BJ (cell line): ENCODE measurements around the gene SMARCE1. TPM values are rescaled to one million over a fixed set of nuclear protein-coding genes. Genes with fewer than 3 reads are reported as not detected.

ENCODE experiments used
- CTCF ChIA-PET: fragments of 350-600 bp; formaldehyde crosslinking; extraction: SDS; loops from one replicate; lab custom pipeline; 2021; ENCODE audit warnings: antibody characterized with exemption, inconsistent platforms; lab: Yijun Ruan, JAX
- POLR2A ChIA-PET: fragments of 300-600 bp; sonication (Branson Sonifier 250); formaldehyde crosslinking; extraction: SDS; loops from one replicate; lab custom pipeline; 2021; ENCODE audit warnings: antibody characterized with exemption; lab: Charles Lee
- DNase-seq: peaks from one replicate; pipeline ENCODE4 v3.0.0-alpha.2; 2011; ENCODE audit warnings: low read depth
- H3K27me3 ChIP-seq: 2 replicates; pipeline ENCODE4 v1.6.0; 2011; ENCODE audit warnings: low read length; ENCODE audit not compliant: control insufficient read depth, insufficient read depth
- H3K36me3 ChIP-seq: 2 replicates; pipeline ENCODE4 v1.5.1; 2011; ENCODE audit warnings: low read length; ENCODE audit not compliant: control insufficient read depth, insufficient read depth
- H3K4me3 ChIP-seq: 2 replicates; pipeline ENCODE4 v1.5.1; 2011; ENCODE audit warnings: low read depth, mild to moderate bottlenecking, control low read depth, low read length
- polyA plus RNA-seq: library from polyadenylated mRNA; depleted of rRNA; stranded (reverse); fragments of >200 nt; gene quantifications from 2 replicates; pipeline ENCODE4 v1.2.3, GENCODE V29; 2011; rRNA removed
- TF ChIP-seq, protein P1 (sequence below): IDR thresholded peaks from 2 replicates; pipeline ENCODE4 v1.5.1; 2011; ENCODE audit warnings: low read depth, mild to moderate bottlenecking, control low read depth, inconsistent platforms, low read length, moderate library complexity; ENCODE audit not compliant: insufficient read depth

SMARCE1 gene
- polyA plus RNA-seq, 1 experiment: 54.6 TPM

DNA sequence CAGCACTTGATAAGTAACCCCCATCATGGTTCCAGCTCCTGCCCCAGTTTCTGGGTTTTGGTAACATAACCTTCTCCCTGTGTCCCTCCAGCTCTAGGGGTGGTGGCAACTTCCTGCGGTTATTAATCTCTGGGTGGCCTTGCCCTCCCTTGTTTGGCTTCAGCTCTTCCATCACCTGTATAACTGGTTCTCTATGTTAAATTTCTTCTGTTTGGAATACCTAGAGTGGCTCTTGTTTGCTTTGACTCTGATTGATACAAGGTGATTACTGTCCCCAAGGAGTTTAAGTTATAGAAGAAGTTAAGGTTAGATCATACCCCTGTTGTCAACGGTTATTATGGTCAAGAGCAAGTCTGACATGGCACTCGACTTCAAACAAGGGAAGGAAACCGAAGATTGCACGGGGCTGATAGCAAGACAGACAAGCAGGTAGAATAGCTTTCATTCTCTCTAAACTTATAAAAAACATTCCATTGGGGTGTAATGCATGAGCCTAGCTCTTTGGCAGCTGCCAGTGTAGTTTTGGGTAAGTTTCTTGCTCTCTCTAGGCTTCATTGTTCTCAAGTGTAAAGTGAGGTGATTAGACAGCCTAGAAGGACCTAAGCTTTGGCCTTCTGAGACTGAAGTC is 71.4 kb downstream of the SMARCE1 start:
- CTCF ChIA-PET: interaction anchor here (1.5 kb wide), 1 partner anchor 15 kb away, joined by 5 read pairs; no protein-coding TSS in a partner anchor
- TF ChIP-seq, protein P1, sequence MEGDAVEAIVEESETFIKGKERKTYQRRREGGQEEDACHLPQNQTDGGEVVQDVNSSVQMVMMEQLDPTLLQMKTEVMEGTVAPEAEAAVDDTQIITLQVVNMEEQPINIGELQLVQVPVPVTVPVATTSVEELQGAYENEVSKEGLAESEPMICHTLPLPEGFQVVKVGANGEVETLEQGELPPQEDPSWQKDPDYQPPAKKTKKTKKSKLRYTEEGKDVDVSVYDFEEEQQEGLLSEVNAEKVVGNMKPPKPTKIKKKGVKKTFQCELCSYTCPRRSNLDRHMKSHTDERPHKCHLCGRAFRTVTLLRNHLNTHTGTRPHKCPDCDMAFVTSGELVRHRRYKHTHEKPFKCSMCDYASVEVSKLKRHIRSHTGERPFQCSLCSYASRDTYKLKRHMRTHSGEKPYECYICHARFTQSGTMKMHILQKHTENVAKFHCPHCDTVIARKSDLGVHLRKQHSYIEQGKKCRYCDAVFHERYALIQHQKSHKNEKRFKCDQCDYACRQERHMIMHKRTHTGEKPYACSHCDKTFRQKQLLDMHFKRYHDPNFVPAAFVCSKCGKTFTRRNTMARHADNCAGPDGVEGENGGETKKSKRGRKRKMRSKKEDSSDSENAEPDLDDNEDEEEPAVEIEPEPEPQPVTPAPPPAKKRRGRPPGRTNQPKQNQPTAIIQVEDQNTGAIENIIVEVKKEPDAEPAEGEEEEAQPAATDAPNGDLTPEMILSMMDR: no peak

More for the DNA sequence above, 71.4 kb downstream of the SMARCE1 start:
- POLR2A ChIA-PET: no interaction called here
- Histone ChIP-seq H3K27me3 (peaks cover 4% of the 10 kb centered on the region; the same call in 1 of the 2 replicates), H3K36me3 (no peaks in the 10 kb centered on the region), H3K4me3 (no peak overlapping the region)
- no peak for DNase-seq

Other genes starting within 250 kb of the SMARCE1 start
- 31.8 and 69.6 TPM in 2 replicates for gene TOP2A, start 229.9 kb downstream of the SMARCE1 start, polyA plus RNA-seq
- 816 and 1,200 TPM in 2 replicates for gene IGFBP4, start 204.4 kb downstream of the SMARCE1 start, polyA plus RNA-seq
- 0.12 and 0.40 TPM in 2 replicates for gene TNS4, start 146.2 kb downstream of the SMARCE1 start, polyA plus RNA-seq
- 0.07 and 0.45 TPM in 2 replicates for gene CCR7, start 82.3 kb downstream of the SMARCE1 start, polyA plus RNA-seq
- not detected in 2 replicates for gene KRT222, start 17.4 kb upstream of the SMARCE1 start, polyA plus RNA-seq
- not detected in 2 replicates for gene KRT24, start 55.9 kb upstream of the SMARCE1 start, polyA plus RNA-seq
- not detected in 2 replicates for gene KRT25, start 107.5 kb upstream of the SMARCE1 start, polyA plus RNA-seq
- gene KRT26, start 124.4 kb upstream of the SMARCE1 start, polyA plus RNA-seq: not detected in 2 replicates
- gene KRT27, start 134.7 kb upstream of the SMARCE1 start, polyA plus RNA-seq: not detected in 2 replicates
- gene KRT28, start 152.1 kb upstream of the SMARCE1 start, polyA plus RNA-seq: not detected in 2 replicates
- gene KRT10, start 174.8 kb upstream of the SMARCE1 start, polyA plus RNA-seq: 6.4 and 16.1 TPM in 2 replicates
- gene KRT12, start 219.4 kb upstream of the SMARCE1 start, polyA plus RNA-seq: not detected in 2 replicates
- gene KRT20, start 237.4 kb upstream of the SMARCE1 start, polyA plus RNA-seq: not detected in 2 replicates